AG04449 (cell line): Measurements from ENCODE around the gene TECR.
"Not testable (repeated sequence)": the region's sequence is repeated elsewhere in the genome, so short reads cannot be mapped to it uniquely, and the experiment has no call there.

ENCODE experiments used
- CTCF ChIA-PET: fragments of 350-600 bp; formaldehyde crosslinking; extraction: SDS; loops from one replicate; lab custom pipeline; 2021; ENCODE audit warnings: antibody characterized with exemption; lab: Yijun Ruan, JAX
- POLR2A ChIA-PET: fragments of 400-600, 350-600 bp; formaldehyde crosslinking; extraction: SDS; loops from one replicate; lab custom pipeline; 2020; ENCODE audit warnings: antibody characterized with exemption, inconsistent platforms; lab: Yijun Ruan, JAX
- DNase-seq: peaks from one replicate; pipeline ENCODE4 v3.0.0-alpha.2; 2010; ENCODE audit warnings: low read depth, low spot score
- H3K4me3 ChIP-seq: 2 replicates; pipeline ENCODE4 v1.5.1; 2011; ENCODE audit warnings: low read depth, mild to moderate bottlenecking, control low read depth, low read length
- TF ChIP-seq, protein P1 (sequence below): IDR thresholded peaks from one replicate; pipeline ENCODE4 v1.5.1; 2011; ENCODE audit warnings: mild to moderate bottlenecking, moderate library complexity, low read length, control low read depth, inconsistent platforms; ENCODE audit not compliant: insufficient read depth; ENCODE audit errors: missing control alignments

Gene TECR

DNA sequence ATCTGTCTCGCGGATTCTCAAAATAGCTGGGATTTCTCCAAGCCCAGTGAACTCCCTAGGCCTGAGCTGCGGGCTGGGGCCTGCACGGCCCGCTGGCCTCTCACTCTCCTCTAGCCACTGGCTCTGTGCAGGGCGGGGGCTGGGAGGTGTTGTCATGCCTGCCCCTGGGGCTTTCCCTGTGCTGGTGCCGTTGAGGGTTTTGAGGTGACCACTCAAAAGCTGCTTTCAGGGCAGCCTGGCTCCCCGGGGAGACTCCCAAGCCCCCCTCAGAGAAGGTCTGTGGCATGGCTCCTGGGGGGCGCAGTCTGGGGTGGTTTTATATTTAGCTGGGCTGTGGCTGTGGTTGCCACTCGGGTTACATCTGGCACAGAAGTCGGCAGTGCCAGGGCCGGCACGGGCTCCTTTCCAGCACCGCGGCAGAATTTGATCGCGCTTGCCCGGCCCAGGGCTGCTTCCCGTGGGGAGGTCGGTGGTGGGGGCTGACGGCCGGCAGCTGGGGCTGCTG lies 32.5 kb downstream of the TECR start:
- ChIA-PET POLR2A (no interaction called here), CTCF (interaction anchor here (1.3 to 1.8 kb wide), 3 partner anchors 10 to 12 kb away, joined by 4 to 8 read pairs (median 5); partner anchors contain the start of gene NDUFB7)
- no peak overlapping the region for H3K4me3 ChIP-seq
- TF ChIP-seq, protein P1, sequence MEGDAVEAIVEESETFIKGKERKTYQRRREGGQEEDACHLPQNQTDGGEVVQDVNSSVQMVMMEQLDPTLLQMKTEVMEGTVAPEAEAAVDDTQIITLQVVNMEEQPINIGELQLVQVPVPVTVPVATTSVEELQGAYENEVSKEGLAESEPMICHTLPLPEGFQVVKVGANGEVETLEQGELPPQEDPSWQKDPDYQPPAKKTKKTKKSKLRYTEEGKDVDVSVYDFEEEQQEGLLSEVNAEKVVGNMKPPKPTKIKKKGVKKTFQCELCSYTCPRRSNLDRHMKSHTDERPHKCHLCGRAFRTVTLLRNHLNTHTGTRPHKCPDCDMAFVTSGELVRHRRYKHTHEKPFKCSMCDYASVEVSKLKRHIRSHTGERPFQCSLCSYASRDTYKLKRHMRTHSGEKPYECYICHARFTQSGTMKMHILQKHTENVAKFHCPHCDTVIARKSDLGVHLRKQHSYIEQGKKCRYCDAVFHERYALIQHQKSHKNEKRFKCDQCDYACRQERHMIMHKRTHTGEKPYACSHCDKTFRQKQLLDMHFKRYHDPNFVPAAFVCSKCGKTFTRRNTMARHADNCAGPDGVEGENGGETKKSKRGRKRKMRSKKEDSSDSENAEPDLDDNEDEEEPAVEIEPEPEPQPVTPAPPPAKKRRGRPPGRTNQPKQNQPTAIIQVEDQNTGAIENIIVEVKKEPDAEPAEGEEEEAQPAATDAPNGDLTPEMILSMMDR, result no peak
- no peak for DNase-seq

DNA sequence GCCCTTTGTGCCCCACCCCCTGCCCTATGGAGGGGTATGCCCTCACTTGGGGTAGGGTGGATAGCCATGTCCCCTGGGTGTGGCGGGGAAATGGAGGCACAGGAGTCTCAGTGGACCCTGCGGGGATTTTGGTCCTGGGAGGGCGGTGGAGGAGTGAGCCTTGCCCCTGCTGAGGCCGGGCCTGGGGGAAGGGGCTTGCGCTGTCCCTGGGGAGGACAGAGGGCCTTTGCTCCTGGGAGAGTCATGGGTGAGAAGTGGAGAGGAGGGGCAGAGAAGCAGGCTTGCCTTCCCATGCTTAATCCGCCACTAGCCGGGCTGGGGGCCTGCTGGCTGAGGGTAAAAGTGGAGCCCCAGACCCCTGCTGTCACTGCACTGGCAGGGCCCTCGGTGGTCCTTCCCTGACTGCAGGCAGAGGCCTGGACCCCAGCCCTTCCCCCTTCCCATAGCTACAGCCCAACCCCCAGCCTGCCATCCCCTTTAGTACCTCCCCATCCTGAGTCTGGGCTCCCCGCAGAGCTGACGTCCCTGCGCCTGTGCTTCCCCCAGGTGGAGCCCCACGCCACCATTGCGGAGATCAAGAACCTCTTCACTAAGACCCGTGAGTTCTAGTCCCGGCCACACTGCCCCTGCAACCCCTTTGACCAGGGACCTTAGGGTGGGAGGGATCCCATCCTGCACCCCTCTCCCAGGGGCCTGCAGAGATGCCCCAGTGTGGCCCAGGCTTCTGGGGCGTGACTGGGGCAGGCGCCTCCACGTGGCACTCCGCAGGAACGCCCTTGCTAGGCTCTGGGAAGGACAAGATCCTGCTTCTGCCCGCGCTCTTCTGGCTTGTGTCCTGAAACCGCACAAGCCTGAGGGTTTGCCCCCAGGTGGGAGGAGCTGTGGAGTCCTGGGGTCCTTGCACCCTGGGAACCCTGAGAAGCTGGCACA lies 33.5 kb downstream of the TECR start:
- DNase-seq, result no peak
- no peak overlapping the region for H3K4me3 ChIP-seq
- CTCF ChIA-PET, result interaction anchor here (1.3 to 1.8 kb wide), 3 partner anchors 9 to 13 kb away, joined by 4 to 8 read pairs (median 5); partner anchors contain the start of gene NDUFB7
- POLR2A ChIA-PET, result no interaction called here
- TF ChIP-seq, protein P1, result no peak

DNA sequence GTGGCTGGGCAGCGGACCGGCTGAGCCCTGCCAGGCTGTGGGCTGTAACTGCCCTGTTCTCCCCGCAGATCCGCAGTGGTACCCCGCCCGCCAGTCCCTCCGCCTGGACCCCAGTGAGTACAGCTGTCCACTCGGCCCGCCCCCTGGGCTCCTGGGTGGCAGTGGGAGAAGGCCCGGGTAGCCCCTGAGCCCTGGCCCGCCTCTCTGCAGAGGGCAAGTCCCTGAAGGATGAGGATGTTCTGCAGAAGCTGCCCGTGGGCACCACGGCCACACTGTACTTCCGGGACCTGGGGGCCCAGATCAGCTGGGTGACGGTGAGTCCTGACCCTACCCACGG lies 34.2 kb downstream of the TECR start:
- TF ChIP-seq, protein P1, result no peak
- POLR2A ChIA-PET, result interaction anchor here (0.7 kb wide), 1 partner anchor 47 kb away, joined by 3 read pairs; no protein-coding TSS in a partner anchor
- CTCF ChIA-PET, result no interaction called here
- H3K4me3 ChIP-seq, result no peak overlapping the region
- DNase-seq, result no peak

DNA sequence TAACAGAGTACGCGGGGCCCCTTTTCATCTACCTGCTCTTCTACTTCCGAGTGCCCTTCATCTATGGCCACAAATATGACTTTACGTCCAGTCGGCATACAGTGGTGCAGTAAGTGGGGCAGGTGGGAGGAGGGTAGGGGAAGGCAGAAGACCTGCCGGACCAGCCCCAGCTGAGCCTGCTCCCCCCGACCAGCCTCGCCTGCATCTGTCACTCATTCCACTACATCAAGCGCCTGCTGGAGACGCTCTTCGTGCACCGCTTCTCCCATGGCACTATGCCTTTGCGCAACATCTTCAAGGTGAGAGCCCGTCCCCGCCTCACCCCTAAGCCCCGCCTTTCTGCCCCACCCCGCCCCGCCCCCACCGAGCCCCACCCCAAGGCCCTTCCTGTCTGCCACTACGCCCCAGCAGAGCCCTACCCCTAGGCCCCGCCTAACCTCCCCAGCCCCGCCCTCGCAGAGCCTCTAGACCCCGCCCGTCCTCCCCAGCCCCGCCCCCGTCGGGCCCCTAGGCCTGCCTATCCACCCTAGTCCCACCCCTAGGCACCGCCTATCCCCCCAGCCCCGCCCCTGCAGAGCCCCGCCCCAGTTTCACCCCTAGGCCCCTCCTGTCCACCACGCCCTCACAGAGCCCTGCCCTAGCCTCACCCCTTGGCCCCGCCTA lies 34.7 kb downstream of the TECR start:
- DNase-seq, result no peak
- TF ChIP-seq, protein P1, result no peak
- no peak overlapping the region for H3K4me3 ChIP-seq
- POLR2A ChIA-PET, result interaction anchor here (0.7 kb wide), 1 partner anchor 47 kb away, joined by 3 read pairs; no protein-coding TSS in a partner anchor
- CTCF ChIA-PET, result no interaction called here

DNA sequence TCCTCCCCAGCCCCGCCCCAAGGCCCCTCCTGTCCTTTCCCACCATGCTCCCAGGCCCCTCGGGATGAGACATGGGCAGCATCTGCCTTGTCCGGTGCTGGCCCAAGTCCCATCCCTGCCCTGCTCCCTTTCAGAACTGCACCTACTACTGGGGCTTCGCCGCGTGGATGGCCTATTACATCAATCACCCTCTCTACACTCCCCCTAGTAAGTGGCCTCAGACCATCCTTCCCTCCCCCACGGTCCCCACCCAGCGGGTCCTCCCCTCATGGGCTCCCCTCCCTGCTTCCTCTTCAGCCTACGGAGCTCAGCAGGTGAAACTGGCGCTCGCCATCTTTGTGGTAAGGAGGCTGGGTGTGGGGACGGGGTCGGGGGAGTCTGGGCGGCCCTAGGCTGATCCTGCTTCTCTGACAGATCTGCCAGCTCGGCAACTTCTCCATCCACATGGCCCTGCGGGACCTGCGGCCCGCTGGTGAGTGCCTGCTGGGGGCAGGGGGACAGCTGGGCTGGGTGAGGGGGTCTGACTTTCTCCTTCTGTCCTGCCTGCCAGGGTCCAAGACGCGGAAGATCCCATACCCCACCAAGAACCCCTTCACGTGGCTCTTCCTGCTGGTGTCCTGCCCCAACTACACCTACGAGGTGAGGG lies 35.4 kb downstream of the TECR start:
- DNase-seq, CTCF ChIA-PET, H3K4me3 ChIP-seq, POLR2A ChIA-PET: not testable (repeated sequence)

DNA sequence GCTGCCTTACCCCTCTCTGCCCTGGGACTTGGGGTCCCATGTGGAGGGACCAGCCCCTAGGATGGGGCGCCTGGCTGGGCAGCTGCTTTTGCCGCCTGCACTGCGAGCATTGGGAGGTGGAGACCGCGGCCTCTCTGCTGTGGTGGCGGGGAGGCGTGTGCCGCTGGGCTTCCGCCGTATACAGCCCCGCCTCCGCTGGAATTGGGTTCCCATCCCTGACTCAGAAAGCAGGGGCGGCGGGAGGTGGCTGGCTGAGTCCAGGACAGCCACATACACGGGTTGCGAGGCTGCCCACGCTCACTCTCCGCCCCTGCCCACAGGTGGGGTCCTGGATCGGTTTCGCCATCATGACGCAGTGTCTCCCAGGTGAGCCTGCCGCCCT lies 35.9 kb downstream of the TECR start:
- CTCF ChIA-PET, result no interaction called here
- no peak overlapping the region for H3K4me3 ChIP-seq
- TF ChIP-seq, protein P1, result no peak

More for the DNA sequence above, 35.9 kb downstream of the TECR start:
- POLR2A ChIA-PET, result no interaction called here
- DNase-seq, result no peak
